Dendritic cell treated with granulocyte-macrophage colony-stimulating factor and Interleukin-4, amounts not matched to agents 40 ng/mL and 50 ng/mL, for 4 days (primary cell): Measurements from ENCODE around the gene HS3ST5.

Experiments used
- H3K27ac Mint-ChIP-seq: one replicate; pipeline ENCODE4 v1.8.0; 2022; ENCODE audit warnings: mild to moderate bottlenecking, mixed read lengths
- H3K27me3 Mint-ChIP-seq: one replicate; pipeline ENCODE4 v1.8.0; 2022; ENCODE audit warnings: mild to moderate bottlenecking, mixed read lengths
- H3K36me3 Mint-ChIP-seq: one replicate; pipeline ENCODE4 v1.8.0; 2022; ENCODE audit warnings: low read depth, mixed read lengths
- H3K4me1 Mint-ChIP-seq: one replicate; pipeline ENCODE4 v1.8.0; 2022; ENCODE audit warnings: low read depth, mixed read lengths
- H3K4me3 Mint-ChIP-seq: one replicate; pipeline ENCODE4 v1.8.0; 2022; ENCODE audit warnings: mild to moderate bottlenecking, moderate library complexity, mixed read lengths
- H3K9me3 Mint-ChIP-seq: one replicate; pipeline ENCODE4 v1.8.0; 2022; ENCODE audit warnings: mixed read lengths
- intact Hi-C: fragments of 100-400 bp; cut with micrococcal nuclease; formaldehyde crosslinking; loops from one replicate; pipeline ENCODE4 v1.15.0; 2022

The HS3ST5 gene, protein sequence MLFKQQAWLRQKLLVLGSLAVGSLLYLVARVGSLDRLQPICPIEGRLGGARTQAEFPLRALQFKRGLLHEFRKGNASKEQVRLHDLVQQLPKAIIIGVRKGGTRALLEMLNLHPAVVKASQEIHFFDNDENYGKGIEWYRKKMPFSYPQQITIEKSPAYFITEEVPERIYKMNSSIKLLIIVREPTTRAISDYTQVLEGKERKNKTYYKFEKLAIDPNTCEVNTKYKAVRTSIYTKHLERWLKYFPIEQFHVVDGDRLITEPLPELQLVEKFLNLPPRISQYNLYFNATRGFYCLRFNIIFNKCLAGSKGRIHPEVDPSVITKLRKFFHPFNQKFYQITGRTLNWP

GRCh38 chr6:114342826-114343781 is at the start of gene HS3ST5:
TSS of gene HS3ST5 (minus strand) at chr6:114343023. CDS start at chr6:114062845, 280,178 bp downstream.
- no peak within 1 kb of the TSS for H3K27ac Mint-ChIP-seq
- H3K9me3 Mint-ChIP-seq: no peaks in the 10 kb centered on the region
- H3K4me3 Mint-ChIP-seq: no peak within 1 kb of the TSS
- no peaks in the 10 kb centered on the region for H3K4me1 Mint-ChIP-seq
- H3K36me3 Mint-ChIP-seq: no peaks in the 10 kb centered on the region
- H3K27me3 Mint-ChIP-seq: peaks cover 45% of the 10 kb centered on the region
- intact Hi-C loops: no loop called here

GRCh38 chr6:114390176-114390575 is 47.4 kb upstream of the HS3ST5 start:
- Mint-ChIP-seq H3K4me3 (no peak overlapping the region), H3K36me3 (no peaks in the 10 kb centered on the region), H3K9me3 (no peaks in the 10 kb centered on the region), H3K27me3 (no peaks in the 10 kb centered on the region), H3K4me1 (no peaks in the 10 kb centered on the region), H3K27ac (no peak overlapping the region)
- intact Hi-C loops: no loop called here

- intact Hi-C loops: no loop called here
These were observed 46.3 kb upstream of the HS3ST5 start for GRCh38 chr6:114389111-114389510.

GRCh38 chr6:114382406-114382805 is 39.6 kb upstream of the HS3ST5 start:
- H3K9me3 Mint-ChIP-seq: no peaks in the 10 kb centered on the region
- H3K4me1 Mint-ChIP-seq: no peaks in the 10 kb centered on the region
- intact Hi-C loops: no loop called here
- no peaks in the 10 kb centered on the region for H3K27me3 Mint-ChIP-seq
- H3K27ac Mint-ChIP-seq: no peak overlapping the region
- no peaks in the 10 kb centered on the region for H3K36me3 Mint-ChIP-seq
- no peak overlapping the region for H3K4me3 Mint-ChIP-seq

More at GRCh38 chr6:114389111-114389510, 46.3 kb upstream of the HS3ST5 start:
- Mint-ChIP-seq H3K4me1 (no peaks in the 10 kb centered on the region), H3K36me3 (no peaks in the 10 kb centered on the region), H3K27ac (no peak overlapping the region), H3K27me3 (no peaks in the 10 kb centered on the region), H3K9me3 (no peaks in the 10 kb centered on the region), H3K4me3 (no peak overlapping the region)

GRCh38 chr6:114377881-114378280 is 35.1 kb upstream of the HS3ST5 start:
- Mint-ChIP-seq H3K4me1 (no peaks in the 10 kb centered on the region), H3K9me3 (no peaks in the 10 kb centered on the region), H3K27me3 (no peaks in the 10 kb centered on the region), H3K36me3 (no peaks in the 10 kb centered on the region), H3K4me3 (no peak overlapping the region), H3K27ac (no peak overlapping the region)
- intact Hi-C loops: no loop called here

DNA sequence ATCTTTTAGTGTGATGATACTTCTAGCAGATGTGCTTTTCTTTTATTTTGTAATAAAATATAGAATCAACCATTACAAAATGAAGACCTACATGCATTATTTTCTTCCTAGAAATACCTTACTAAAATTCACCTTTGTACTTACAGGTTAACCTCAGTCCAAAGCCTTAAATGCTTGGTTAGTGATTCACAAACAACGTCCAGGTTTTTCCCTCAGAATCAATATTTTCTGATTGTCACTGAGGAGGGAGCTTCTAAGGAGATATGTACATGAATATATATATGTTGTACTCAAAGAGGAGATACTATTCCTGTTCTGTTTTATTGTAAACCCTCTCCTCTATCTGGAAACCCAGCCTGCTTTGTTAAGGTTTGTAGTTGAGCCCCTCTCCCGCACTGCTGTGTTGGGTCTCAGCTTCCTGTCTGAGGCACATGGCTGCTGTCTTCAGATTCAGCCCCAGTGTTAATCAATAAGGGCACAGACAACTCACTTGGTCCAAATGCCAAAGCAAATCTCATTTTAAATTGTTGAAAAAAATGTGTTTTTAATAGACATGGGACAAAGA is 33.9 kb upstream of the HS3ST5 start:
- Mint-ChIP-seq H3K4me3 (no peak overlapping the region), H3K4me1 (no peaks in the 10 kb centered on the region), H3K9me3 (no peaks in the 10 kb centered on the region), H3K27me3 (no peaks in the 10 kb centered on the region), H3K36me3 (no peaks in the 10 kb centered on the region), H3K27ac (no peak overlapping the region)
- intact Hi-C loops: no loop called here

GRCh38 chr6:114375541-114376192 is 32.8 kb upstream of the HS3ST5 start:
- H3K27me3 Mint-ChIP-seq: no peaks in the 10 kb centered on the region
- H3K4me3 Mint-ChIP-seq: no peak overlapping the region
- intact Hi-C loops: no loop called here
- no peaks in the 10 kb centered on the region for H3K4me1 Mint-ChIP-seq
- no peaks in the 10 kb centered on the region for H3K36me3 Mint-ChIP-seq
- H3K9me3 Mint-ChIP-seq: no peaks in the 10 kb centered on the region
- no peak overlapping the region for H3K27ac Mint-ChIP-seq

DNA sequence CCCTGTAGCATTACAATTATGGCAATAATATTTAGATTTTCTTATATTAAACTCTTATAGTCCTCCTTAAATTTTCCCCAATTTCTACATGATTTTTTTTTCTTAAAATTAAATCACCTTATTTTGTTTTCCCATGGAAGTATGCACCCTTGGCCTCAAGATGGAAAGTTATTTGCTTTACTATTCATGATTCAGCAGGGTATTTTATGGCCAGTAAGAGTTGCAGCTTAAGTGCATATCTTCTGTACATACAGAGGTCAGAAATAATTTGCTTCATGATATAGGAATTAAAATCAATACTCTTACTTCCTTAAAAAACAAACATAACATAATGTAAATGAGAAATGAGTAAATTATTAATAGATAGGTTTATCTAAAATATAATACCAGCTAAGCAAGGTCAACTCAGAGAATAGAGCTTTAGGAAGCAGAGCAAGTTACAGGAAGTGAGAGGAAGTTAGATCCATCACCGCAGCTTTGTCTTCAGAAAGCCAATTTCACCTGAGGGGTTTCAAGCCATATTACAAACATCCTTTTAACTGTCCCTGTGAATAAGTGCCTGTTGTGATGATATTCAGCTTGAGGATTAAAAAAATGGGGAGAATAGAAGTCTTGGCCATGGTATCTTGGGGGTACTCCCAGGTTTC is 24.6 kb upstream of the HS3ST5 start:
- no peaks in the 10 kb centered on the region for H3K36me3 Mint-ChIP-seq
- H3K4me1 Mint-ChIP-seq: no peaks in the 10 kb centered on the region
- intact Hi-C loops: no loop called here
- H3K27me3 Mint-ChIP-seq: no peaks in the 10 kb centered on the region
- H3K4me3 Mint-ChIP-seq: no peak overlapping the region
- no peak overlapping the region for H3K27ac Mint-ChIP-seq
- no peaks in the 10 kb centered on the region for H3K9me3 Mint-ChIP-seq

- Mint-ChIP-seq H3K27ac (no peak overlapping the region), H3K36me3 (no peaks in the 10 kb centered on the region), H3K4me3 (no peak overlapping the region), H3K4me1 (no peaks in the 10 kb centered on the region), H3K27me3 (no peaks in the 10 kb centered on the region), H3K9me3 (no peaks in the 10 kb centered on the region)
- intact Hi-C loops: no loop called here
These were observed 24.1 kb upstream of the HS3ST5 start for GRCh38 chr6:114366899-114367298.

GRCh38 chr6:114364301-114364700 is 21.5 kb upstream of the HS3ST5 start:
- no peak overlapping the region for H3K4me3 Mint-ChIP-seq
- H3K27ac Mint-ChIP-seq: no peak overlapping the region
- no peaks in the 10 kb centered on the region for H3K27me3 Mint-ChIP-seq
- no peaks in the 10 kb centered on the region for H3K4me1 Mint-ChIP-seq
- no peaks in the 10 kb centered on the region for H3K9me3 Mint-ChIP-seq
- H3K36me3 Mint-ChIP-seq: no peaks in the 10 kb centered on the region
- intact Hi-C loops: no loop called here

DNA sequence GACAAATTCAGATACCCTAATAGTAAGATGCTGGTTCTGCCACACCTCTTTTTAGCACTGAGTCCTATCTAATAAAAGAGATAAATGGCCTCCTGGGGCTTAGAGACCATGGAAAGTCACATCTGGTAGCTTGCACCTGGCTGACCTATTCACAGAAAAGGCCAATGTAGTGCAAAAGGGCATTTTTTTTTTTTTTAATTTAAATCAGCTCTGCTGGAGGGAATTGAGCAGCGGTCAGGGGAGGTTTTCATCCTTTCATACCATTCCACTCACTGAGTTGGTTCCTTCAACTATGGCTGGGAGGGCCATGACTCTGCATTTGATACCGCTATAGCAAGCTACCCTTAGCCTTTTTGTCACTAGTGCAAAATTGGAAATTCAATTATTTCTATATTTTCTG is 20.1 kb upstream of the HS3ST5 start:
- intact Hi-C loops: no loop called here
- no peak overlapping the region for H3K4me3 Mint-ChIP-seq
- no peak overlapping the region for H3K27ac Mint-ChIP-seq
- H3K27me3 Mint-ChIP-seq: no peaks in the 10 kb centered on the region
- no peaks in the 10 kb centered on the region for H3K4me1 Mint-ChIP-seq
- H3K36me3 Mint-ChIP-seq: no peaks in the 10 kb centered on the region
- no peaks in the 10 kb centered on the region for H3K9me3 Mint-ChIP-seq

DNA sequence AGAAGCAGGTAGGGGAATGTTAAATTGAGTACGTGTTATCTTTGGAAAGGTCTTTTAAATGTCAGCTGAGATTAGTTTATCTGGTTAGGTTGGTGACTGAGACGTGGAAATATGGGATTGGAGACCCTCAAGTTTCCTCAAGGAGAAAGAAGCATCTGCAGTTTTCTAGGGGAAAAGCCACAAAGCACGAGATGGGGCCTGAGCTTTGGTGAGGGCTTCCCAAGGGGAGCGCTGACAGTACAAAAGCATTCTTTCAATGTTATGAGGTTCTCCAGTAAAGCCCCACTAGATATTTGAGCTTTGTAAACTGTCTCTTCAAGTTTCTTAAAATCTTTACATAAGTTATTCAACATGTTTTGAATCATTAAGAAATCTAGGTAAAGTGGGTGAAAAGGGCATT is 19.6 kb upstream of the HS3ST5 start:
- no peak overlapping the region for H3K4me3 Mint-ChIP-seq
- intact Hi-C loops: no loop called here
- H3K4me1 Mint-ChIP-seq: no peaks in the 10 kb centered on the region
- H3K36me3 Mint-ChIP-seq: no peaks in the 10 kb centered on the region
- H3K27ac Mint-ChIP-seq: no peak overlapping the region
- H3K9me3 Mint-ChIP-seq: no peaks in the 10 kb centered on the region
- H3K27me3 Mint-ChIP-seq: no peaks in the 10 kb centered on the region

- H3K4me1 Mint-ChIP-seq: no peaks in the 10 kb centered on the region
- H3K4me3 Mint-ChIP-seq: no peak overlapping the region
- no peaks in the 10 kb centered on the region for H3K36me3 Mint-ChIP-seq
- H3K27me3 Mint-ChIP-seq: no peaks in the 10 kb centered on the region
- H3K27ac Mint-ChIP-seq: no peak overlapping the region
- intact Hi-C loops: no loop called here
- no peaks in the 10 kb centered on the region for H3K9me3 Mint-ChIP-seq
These were observed 18.2 kb upstream of the HS3ST5 start for GRCh38 chr6:114361036-114361435.
